Stomach (tissue), 4 donors: ENCODE measurements around the gene DOCK4.

Source experiments
- POLR2A ChIP-seq, 4 donors: fragments of 450-650 bp; IDR thresholded peaks; one replicate each; pipeline ENCODE4 v1.6.1; 2016; ENCODE audit warnings: antibody characterized with exemption in 4 of 4, control low read depth in 2 of 4, mild to moderate bottlenecking in 1 of 4, moderate library complexity in 1 of 4
- POLR2AphosphoS5 ChIP-seq, 3 donors: sonication (generic); formaldehyde crosslinking; IDR thresholded peaks; one replicate each; pipeline ENCODE4 v1.6.1; 2016; ENCODE audit warnings: antibody characterized with exemption in 3 of 3
- TF ChIP-seq, protein P1 (sequence below), 7 experiments: fragments of 450-650 bp in 4 of 7; fragments of 200-600 bp in 3 of 7; sonication (generic) in 3 of 7; IDR thresholded peaks; one replicate each; pipeline ENCODE4 v1.5.1; 2016 to 2019; ENCODE audit warnings: antibody characterized with exemption in 7 of 7, control low read depth in 2 of 7, mild to moderate bottlenecking in 1 of 7

DNA sequence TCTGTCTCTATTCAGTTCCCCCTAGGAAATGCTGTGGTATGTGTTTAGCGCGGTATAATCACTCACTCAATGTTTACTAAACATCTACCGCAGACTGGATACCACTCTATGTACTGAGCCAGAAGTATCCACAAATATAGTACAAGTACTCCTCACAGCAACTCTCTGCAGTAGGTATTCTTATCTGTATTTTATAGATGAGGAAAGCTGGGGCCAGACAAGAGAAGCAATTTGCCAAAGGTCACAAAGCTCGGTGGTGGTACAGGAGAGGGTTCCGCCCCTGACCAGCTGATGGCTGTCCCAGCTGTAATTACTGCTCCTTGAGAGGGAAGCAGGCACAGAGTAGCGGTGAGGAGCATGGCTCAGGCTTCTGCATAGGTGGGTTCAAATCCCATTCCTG is 184.1 kb downstream of the DOCK4 start:
- TF ChIP-seq, protein P1, sequence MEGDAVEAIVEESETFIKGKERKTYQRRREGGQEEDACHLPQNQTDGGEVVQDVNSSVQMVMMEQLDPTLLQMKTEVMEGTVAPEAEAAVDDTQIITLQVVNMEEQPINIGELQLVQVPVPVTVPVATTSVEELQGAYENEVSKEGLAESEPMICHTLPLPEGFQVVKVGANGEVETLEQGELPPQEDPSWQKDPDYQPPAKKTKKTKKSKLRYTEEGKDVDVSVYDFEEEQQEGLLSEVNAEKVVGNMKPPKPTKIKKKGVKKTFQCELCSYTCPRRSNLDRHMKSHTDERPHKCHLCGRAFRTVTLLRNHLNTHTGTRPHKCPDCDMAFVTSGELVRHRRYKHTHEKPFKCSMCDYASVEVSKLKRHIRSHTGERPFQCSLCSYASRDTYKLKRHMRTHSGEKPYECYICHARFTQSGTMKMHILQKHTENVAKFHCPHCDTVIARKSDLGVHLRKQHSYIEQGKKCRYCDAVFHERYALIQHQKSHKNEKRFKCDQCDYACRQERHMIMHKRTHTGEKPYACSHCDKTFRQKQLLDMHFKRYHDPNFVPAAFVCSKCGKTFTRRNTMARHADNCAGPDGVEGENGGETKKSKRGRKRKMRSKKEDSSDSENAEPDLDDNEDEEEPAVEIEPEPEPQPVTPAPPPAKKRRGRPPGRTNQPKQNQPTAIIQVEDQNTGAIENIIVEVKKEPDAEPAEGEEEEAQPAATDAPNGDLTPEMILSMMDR (IDR thresholded peaks at IDR 0.05), result no peak
- TF ChIP-seq POLR2AphosphoS5 (IDR thresholded peaks at IDR 0.05), result no peak
- TF ChIP-seq POLR2A (IDR thresholded peaks at IDR 0.05), result no peak
